22Rv1 (cell line): Measurements from ENCODE around the gene MAP2K2.

Experiments used
- CTCF ChIP-seq: fragments of 450-650 bp; IDR thresholded peaks from 2 replicates; pipeline ENCODE4 v1.5.1; 2017; ENCODE audit warnings: mild to moderate bottlenecking
- ZFX ChIP-seq: fragments of 450-650 bp; IDR thresholded peaks from 2 replicates; pipeline ENCODE4 v1.6.1; 2017; ENCODE audit warnings: antibody characterized with exemption, borderline replicate concordance

GRCh38 chr19:4114181-4114580, 9.7 kb downstream of the MAP2K2 start:
- no peak for TF ChIP-seq CTCF
- TF ChIP-seq ZFX = no peak
